Upper lobe of left lung (tissue), 6 donors: Measurements from ENCODE around the gene FOXF2. TPM values are rescaled to one million over a fixed set of nuclear protein-coding genes. Genes with fewer than 3 reads are reported as not detected.

Source experiments
- ATAC-seq, 2 donors: fragments of 200-7000 bp; cut with Tn5 transposase; one replicate each; pipeline ENCODE4 v1.9.1; 2022; ENCODE audit warnings: mild to moderate bottlenecking in 2 of 2, moderate library complexity in 2 of 2; ENCODE audit not compliant: low FRiP score in 2 of 2
- DNase-seq, 2 donors: peaks; one replicate each; pipeline ENCODE4 v3.0.0-alpha.2; 2019 to 2020
- H3K27ac ChIP-seq, 4 donors: fragments of 200-600 bp; sonication (generic); one replicate each; pipeline ENCODE4 v1.5.1; 2016 to 2019
- H3K27me3 ChIP-seq, 4 donors: fragments of 200-600 bp; sonication (generic); one replicate each; pipeline ENCODE4 v1.5.1; 2017 to 2019
- H3K36me3 ChIP-seq, 4 donors: fragments of 200-600 bp; sonication (generic); one replicate each; pipeline ENCODE4 v1.5.1; 2016 to 2019
- H3K4me1 ChIP-seq, 4 donors: fragments of 200-600 bp; sonication (generic); one replicate each; pipeline ENCODE4 v1.5.1; 2018 to 2019
- H3K4me3 ChIP-seq, 4 donors: fragments of 200-600 bp; sonication (generic); one replicate each; pipeline ENCODE4 v1.5.1; 2017 to 2019; ENCODE audit warnings: mild to moderate bottlenecking in 2 of 4, moderate library complexity in 1 of 4
- H3K9me3 ChIP-seq, 4 donors: fragments of 200-600 bp; sonication (generic); one replicate each; pipeline ENCODE4 v1.5.1; 2018 to 2019
- CTCF ChIP-seq, 6 experiments: fragments of 450-650 bp in 4 of 6; fragments of 200-600 bp in 2 of 6; sonication (generic) in 2 of 6; IDR thresholded peaks; one replicate each; pipeline ENCODE4 v1.5.1; 2016 to 2019; ENCODE audit warnings: antibody characterized with exemption in 6 of 6
- EP300 ChIP-seq, 4 donors: sonication (generic); formaldehyde crosslinking; IDR thresholded peaks; one replicate each; pipeline ENCODE4 v1.5.1; 2017; ENCODE audit warnings: antibody characterized with exemption in 4 of 4, control low read depth in 2 of 4
- POLR2A ChIP-seq, 4 donors: fragments of 450-650 bp; IDR thresholded peaks; one replicate each; pipeline ENCODE4 v1.5.1; 2016 to 2017; ENCODE audit warnings: antibody characterized with exemption in 4 of 4, mild to moderate bottlenecking in 2 of 4
- POLR2AphosphoS5 ChIP-seq, 2 donors: sonication (generic); formaldehyde crosslinking; IDR thresholded peaks; one replicate each; pipeline ENCODE4 v1.5.1; 2017; ENCODE audit warnings: antibody characterized with exemption in 2 of 2
- WGBS, 2 donors: methylation state at CpG; one replicate each; pipeline ENCODE4 v1.1.5; 2017 to 2018; 5-methylcytosine and 5-hydroxymethylcytosine counted together
- total RNA-seq, 6 donors: library from RNA; depleted of rRNA in 4 of 6; stranded (reverse); fragments of >200 nt in 4 of 6; gene quantifications; one replicate each; pipeline versions ENCODE4 v1.1.0 to v1.2.1, GENCODE V29; 2016 to 2021
- donor health status: DM: no; HTN: no; CAD: no; lungs with moderate emphysema.
- donor health status: DM: no; HTN: yes; CAD: no; lungs with severe emphysema.

Gene FOXF2
- total RNA-seq, 6 donors from 2014 or later: 5.5 to 17.7 (median 8.8) TPM

DNA sequence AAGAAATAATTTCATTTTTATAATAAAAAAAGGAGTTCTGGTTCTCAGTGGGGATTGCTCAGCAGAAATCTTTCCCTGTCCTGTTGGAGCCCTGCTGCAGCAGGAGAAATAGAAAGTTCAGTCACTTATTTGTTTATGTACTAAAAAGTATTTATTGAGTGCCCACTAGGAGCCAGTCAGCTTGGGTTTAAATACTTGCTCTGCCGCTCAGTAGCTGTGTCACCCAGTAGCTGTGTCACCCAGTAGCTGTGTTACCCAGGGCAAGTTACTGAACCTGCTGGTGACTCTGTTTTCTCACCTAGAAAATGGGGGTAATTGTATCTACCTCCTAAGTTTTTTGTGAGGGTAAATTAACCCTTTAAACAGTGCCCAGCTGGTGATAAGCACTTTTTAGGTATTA, 32.9 kb downstream of the FOXF2 start:
- TF ChIP-seq POLR2AphosphoS5 (IDR thresholded peaks at IDR 0.05) (no peak), EP300 (IDR thresholded peaks at IDR 0.05) (no peak), CTCF (IDR thresholded peaks at IDR 0.05) (no peak), POLR2A (IDR thresholded peaks at IDR 0.05) (no peak)
- H3K27ac ChIP-seq: no peak overlapping the region
- ATAC-seq: no peak
- H3K4me3 ChIP-seq: no peak overlapping the region
- H3K4me1 ChIP-seq: peaks cover 0 to 6% (median 0%) of the 10 kb centered on the region in 4 donors
- no peak for DNase-seq
- no peaks in the 10 kb centered on the region for H3K27me3 ChIP-seq
- H3K9me3 ChIP-seq: no peaks in the 10 kb centered on the region
- no peaks in the 10 kb centered on the region for H3K36me3 ChIP-seq
- WGBS, 2 donors: 100% methylated on average over 1 of the region's 1 CpG

DNA sequence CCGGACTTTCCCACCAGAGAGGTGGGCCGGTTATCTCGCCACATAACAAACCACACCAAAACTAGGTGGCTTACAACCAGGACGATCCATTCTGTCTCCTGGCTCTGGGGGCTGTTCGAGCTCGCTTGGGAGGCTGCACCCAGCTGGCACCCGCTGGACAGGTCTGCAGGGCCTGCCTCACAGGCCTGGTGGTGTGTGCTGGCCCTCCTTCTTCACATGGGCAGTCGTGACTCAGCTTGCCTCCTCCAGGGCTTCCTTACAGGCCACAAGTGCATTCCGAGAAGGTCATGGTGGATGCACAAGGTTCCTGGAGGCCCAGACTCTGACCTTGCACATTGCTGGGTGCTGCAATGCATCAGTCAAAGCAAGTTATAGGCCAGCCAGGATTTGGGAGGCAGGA, 34.2 kb downstream of the FOXF2 start:
- Histone ChIP-seq H3K4me1 (peaks cover 0 to 4% (median 0%) of the 10 kb centered on the region in 4 donors), H3K36me3 (no peaks in the 10 kb centered on the region), H3K9me3 (no peaks in the 10 kb centered on the region), H3K27ac (no peak overlapping the region), H3K27me3 (no peaks in the 10 kb centered on the region), H3K4me3 (no peak overlapping the region)
- TF ChIP-seq CTCF (IDR thresholded peaks at IDR 0.05) (no peak), POLR2A (IDR thresholded peaks at IDR 0.05) (no peak), POLR2AphosphoS5 (IDR thresholded peaks at IDR 0.05) (no peak), EP300 (IDR thresholded peaks at IDR 0.05) (no peak)
- DNase-seq (no peak), ATAC-seq (no peak)
- 89 to 96% methylated on average over 8 to 9 of the region's 9 CpGs for WGBS, 2 donors

- 25 to 37% methylated on average over 13 to 16 of the region's 16 CpGs for WGBS, 2 donors
- Histone ChIP-seq H3K27me3 (no peaks in the 10 kb centered on the region), H3K4me3 (no peak overlapping the region), H3K4me1 (no peaks in the 10 kb centered on the region), H3K36me3 (no peaks in the 10 kb centered on the region), H3K27ac (no peak overlapping the region), H3K9me3 (no peaks in the 10 kb centered on the region)
- ATAC-seq (peak; percentile 56 to 71), DNase-seq (peak in 1 of 2 donors; percentile 52)
- TF ChIP-seq POLR2AphosphoS5 (IDR thresholded peaks at IDR 0.05): no peak
- TF ChIP-seq CTCF (IDR thresholded peaks at IDR 0.05): peak in 5 of 6 experiments; percentile 30 to 50 (median 38)
These were observed 35.0 kb downstream of the FOXF2 start for GRCh38 chr6:1424306-1424927.

DNA sequence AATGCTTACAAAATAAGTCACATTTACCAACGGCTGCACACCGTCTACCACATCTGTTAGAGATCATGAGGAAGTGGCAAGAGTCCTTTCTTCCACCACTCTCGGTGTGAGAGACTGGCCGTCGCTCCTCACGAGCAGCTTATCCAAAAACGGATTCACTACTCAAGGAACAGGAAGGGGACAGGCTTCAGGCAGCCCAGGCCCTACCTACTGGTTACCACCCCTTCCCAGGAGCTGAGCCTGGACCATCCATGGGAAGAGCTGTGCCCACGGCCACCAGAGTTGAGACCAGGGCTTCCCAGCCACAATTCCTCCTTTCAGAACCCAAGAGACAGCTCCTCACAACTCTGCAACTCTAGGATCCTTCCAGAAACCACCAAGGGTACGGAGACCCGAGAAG, 37.0 kb downstream of the FOXF2 start:
- H3K27ac ChIP-seq: no peak overlapping the region
- no peak for ATAC-seq
- whole genome bisulfite sequencing, 2 donors: 65 to 68% methylated on average over 10 of the region's 10 CpGs
- H3K27me3 ChIP-seq: no peaks in the 10 kb centered on the region
- TF ChIP-seq POLR2AphosphoS5 (IDR thresholded peaks at IDR 0.05) (no peak), EP300 (IDR thresholded peaks at IDR 0.05) (no peak), CTCF (IDR thresholded peaks at IDR 0.05) (no peak), POLR2A (IDR thresholded peaks at IDR 0.05) (no peak)
- no peaks in the 10 kb centered on the region for H3K4me1 ChIP-seq
- H3K36me3 ChIP-seq: no peaks in the 10 kb centered on the region
- DNase-seq: no peak
- no peaks in the 10 kb centered on the region for H3K9me3 ChIP-seq
- H3K4me3 ChIP-seq: no peak overlapping the region

DNA sequence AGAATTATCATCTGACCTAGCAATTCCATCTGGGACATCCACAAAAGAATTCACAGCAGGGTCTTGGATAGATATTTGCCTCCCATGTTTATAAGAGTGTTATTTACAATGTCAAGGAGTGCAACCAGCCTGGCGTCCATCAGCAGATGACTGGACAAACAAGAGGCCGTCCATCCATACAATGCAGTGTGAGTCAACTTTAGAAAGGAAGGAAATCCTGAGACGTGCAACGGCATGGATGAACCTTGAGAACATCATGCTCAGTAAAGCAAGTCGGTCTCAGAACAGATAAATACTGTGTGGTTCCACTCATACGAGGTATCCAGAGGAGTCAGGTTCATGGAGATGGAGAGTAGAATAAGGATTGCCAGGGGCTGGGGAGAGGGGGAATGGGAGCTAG, 46.4 kb downstream of the FOXF2 start:
- Histone ChIP-seq H3K4me1 (no peaks in the 10 kb centered on the region), H3K27me3 (no peaks in the 10 kb centered on the region), H3K27ac (no peak overlapping the region), H3K9me3 (no peaks in the 10 kb centered on the region), H3K4me3 (no peak overlapping the region), H3K36me3 (no peaks in the 10 kb centered on the region)
- no peak for DNase-seq
- peak in 1 of 2 donors; percentile 10 for ATAC-seq
- no peak for TF ChIP-seq POLR2AphosphoS5 (IDR thresholded peaks at IDR 0.05)
- no peak for TF ChIP-seq EP300 (IDR thresholded peaks at IDR 0.05)
- TF ChIP-seq POLR2A (IDR thresholded peaks at IDR 0.05): no peak
- no peak for TF ChIP-seq CTCF (IDR thresholded peaks at IDR 0.05)
- WGBS, 2 donors: 34 to 38% methylated on average over 6 of the region's 6 CpGs
